T-helper 2 cell (primary cell): ENCODE measurements around the gene FDXR.

Source experiments
- DNase-seq, 5 experiments: peaks; one replicate each; pipeline versions ENCODE4 v3.0.0 to v3.0.0-alpha.2; 2012 to 2022

Gene FDXR

GRCh38 chr17:74831444-74832146 lies 41.2 kb downstream of the FDXR start:
- DNase-seq = no peak

- DNase-seq = no peak
Measured at GRCh38 chr17:74830861-74831260, 41.9 kb downstream of the FDXR start.

DNA sequence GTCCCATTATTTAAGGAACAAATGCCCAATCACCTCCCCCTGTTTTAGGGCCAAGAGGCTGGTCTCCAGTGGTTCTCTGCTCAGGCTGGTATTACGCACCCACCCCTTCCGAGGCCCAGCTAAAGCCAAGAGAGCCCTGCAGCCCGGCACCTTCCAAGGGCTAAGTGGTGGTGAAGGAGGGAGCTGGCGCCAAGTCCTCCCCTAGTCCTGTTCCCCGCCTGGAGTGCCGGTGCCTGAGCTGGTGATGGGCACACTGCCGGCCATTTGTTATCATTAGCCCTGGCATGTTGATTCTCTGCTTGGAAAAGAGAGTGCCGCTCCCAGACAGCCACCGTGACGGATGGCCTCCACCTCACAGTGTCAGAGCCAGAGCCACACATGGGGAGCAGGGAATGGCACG lies 45.0 kb downstream of the FDXR start:
- no peak for DNase-seq

- DNase-seq = no peak
Measured at GRCh38 chr17:74825952-74826719, 46.7 kb downstream of the FDXR start.

GRCh38 chr17:74824961-74825627 lies 47.7 kb downstream of the FDXR start:
- DNase-seq = no peak

- no peak for DNase-seq
Measured at GRCh38 chr17:74822939-74823367, 49.8 kb downstream of the FDXR start.

DNA sequence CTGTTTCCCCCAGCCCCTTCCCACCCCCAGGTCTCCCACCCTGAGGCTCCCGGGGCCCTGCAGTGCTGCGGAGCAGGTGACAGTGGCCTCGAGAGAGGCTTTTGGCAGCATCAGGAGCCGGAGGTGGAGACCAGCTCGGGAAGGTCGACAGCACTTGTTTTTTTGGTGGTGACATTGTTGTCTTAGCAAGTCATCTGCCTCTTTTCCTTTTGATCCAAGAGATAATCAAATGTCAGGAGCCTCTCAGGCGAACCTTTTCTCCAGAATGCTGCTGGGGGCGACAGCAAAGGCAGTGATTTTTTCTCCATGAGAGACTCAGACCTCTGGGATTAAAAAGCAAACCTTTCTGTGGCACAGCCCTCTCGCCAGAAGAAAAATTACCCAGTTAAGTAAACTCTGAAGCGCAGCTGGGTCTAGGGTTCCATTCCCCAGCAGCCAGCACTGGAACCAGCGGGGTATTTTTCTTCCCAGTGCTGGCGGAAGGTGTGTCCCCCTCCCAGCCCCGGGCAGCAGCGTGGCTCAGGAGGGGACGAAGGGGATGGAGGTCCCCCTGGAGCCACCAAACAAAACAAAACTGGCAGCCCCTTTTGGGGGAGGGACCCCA lies 50.4 kb downstream of the FDXR start:
- DNase-seq = no peak

DNA sequence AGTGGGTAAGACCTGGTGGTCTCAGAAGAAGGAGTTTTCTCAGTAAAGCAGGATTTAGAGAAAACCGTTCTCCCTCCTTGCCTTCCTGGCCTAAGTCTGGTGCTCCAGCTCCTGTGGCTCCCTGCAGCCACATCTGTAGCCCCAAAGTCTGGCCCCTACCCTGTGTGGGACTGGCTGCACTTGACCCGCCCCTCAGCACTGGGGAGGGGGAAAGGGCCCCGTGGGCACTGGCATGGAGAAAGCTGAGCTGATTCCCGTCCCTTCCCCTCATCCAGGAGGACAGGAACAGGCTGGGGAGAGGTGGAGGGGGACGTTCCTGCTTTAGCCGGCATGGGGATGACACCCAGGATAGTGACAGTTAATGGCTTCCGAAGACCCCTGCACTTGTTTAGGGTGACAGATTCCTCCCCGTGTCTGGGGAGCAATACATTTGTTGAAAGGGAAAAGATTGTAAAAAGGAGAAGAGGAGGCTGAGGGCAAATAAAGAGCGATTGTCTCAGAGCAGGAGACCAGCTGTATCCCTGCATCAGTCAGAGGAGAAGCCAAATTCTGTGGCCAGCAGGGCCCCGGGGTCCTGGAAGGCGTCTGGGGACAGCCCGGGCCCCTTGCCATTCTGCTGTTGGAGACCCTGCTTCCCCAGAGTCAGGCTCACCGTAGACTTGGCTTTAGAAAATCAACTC lies 51.0 kb downstream of the FDXR start:
- no peak for DNase-seq

GRCh38 chr17:74819801-74820436 lies 52.9 kb downstream of the FDXR start:
- no peak for DNase-seq

DNA sequence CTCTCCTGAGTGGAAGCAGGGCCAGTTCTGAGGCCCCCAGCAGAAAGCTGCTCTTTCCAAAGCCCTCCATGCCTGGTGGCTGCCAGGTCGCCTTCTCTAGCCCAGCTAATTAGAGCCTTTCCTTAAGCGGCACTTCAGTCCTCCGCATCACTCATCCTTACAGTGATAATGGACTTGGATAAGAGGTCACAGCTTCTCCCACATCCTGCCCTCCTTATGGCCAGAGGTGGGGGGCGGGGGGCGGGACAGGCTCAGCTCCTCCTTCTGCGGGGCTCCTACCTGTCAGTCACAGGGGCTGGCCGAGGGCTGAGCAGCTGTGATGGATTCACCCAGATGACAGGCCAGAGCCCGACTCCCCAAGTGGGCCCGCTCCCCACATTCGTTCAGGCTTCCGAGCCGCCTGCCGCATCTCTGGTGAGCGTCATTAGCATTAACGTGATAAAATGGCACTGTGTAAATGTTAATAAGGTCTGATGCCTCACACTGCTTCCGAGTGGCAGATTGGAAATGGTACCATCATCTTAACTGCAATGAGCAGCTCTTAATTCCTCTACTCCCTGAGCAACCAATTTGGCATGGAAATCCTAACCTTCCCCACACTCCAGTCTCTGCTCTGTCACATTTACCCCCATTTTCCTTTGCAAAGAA lies 54.4 kb downstream of the FDXR start:
- no peak for DNase-seq

- DNase-seq = no peak
Measured at GRCh38 chr17:74816905-74817620, 55.7 kb downstream of the FDXR start.

GRCh38 chr17:74815550-74816370 lies 57.0 kb downstream of the FDXR start:
- peak in 1 of 5 experiments; percentile 24 for DNase-seq

DNA sequence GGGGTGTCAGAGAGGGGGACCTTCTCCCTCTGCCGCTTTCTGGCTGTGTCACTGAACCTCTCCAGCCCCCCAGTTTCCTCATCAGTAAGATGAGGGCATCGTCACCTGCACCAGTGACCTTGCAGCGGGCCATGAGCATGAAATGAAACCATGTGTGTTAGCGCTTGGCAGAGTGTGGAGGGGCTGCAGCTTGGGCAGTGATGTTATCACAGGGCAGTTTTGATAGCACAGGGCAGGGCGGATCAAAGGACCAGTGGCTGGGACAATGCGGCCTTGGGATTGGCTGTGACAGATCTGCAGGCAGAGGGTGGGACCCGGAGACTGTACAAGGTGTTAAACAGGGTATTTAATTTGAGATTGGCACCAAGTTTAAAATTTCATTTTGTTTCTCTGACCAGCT lies 57.7 kb downstream of the FDXR start:
- DNase-seq = no peak

- peak in 1 of 5 experiments; percentile 12 for DNase-seq
Measured at GRCh38 chr17:74814453-74814852, 58.3 kb downstream of the FDXR start.
